T-helper 2 cell (primary cell): ENCODE data around the gene PTPN6.
A peak's percentile ranks its signal among the peaks of the same experiment; 100 is the strongest.

Experiments used
- DNase-seq, 5 experiments: peaks; one replicate each; pipeline versions ENCODE4 v3.0.0 to v3.0.0-alpha.2; 2012 to 2022

Gene PTPN6

GRCh38 chr12:6956021-6956727 is 5.0 kb downstream of the PTPN6 start:
- peak in 2 of 5 experiments; percentile 51 to 57 for DNase-seq

DNA sequence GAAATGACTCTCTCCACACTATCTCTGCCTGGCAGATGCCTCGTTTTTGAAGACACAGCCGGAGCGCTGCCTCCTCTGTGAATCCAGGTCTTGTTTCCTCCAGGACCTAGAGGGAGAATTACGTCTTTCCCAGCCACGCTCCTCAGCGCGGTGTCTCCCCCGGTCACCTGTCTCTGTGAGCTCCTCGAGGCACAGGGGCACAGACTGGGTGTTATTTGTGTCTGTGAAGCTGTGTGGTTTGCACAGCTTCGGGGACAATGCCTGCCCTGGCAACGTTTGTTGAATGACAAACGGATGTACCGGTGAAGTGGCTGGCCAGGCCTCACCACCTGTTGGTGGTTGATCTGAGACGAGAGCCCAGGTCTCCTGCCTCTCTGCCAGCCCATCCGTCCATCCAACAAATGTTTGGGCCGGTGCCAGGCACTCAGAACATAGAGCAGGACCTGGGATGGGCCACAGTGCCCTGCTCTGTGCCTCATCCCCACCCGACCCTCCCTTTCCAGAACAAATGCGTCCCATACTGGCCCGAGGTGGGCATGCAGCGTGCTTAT is 6.1 kb downstream of the PTPN6 start:
- DNase-seq: peak in 2 of 5 experiments; percentile 69 to 77

- DNase-seq: no peak
These were observed 6.8 kb downstream of the PTPN6 start for GRCh38 chr12:6957741-6958608.

GRCh38 chr12:6958609-6959057 is 7.5 kb downstream of the PTPN6 start:
- no peak for DNase-seq

DNA sequence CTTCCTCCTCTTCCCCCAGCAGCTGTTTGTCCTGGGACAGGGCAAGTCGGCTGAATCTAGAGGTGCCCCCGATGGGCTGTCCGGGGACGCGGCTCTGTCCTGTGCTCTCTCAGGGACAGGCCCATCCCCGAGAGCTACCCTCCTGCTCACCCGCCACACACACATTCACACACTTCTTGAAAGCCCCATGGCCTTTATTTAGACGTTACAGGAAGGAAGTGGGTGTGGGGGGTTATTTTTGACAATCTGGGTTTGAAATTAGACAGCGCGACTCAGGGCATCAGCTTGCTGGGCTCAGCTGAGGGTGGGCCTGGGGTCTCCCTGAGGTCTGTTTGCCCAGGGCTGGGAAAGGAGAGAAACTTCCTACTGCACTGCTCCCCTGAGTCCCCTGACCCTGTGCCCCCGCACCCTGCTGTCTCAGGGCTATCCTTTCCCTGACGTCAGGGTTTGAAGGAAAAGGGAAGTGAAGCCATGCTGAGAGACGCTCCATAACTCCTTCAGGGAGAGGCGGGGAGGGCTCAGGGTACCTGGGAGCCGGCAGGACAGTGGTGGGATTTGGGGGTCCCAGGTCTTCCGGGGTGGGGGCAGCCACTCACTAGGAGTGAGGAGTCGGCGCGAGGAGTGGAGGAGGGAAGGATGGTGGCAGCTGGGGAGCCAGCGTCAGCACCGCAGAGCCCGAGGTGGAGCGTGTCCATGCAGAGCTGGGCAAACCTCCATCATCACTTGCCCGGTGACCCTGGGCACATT is 8.1 kb downstream of the PTPN6 start:
- peak; percentile 40 to 92 (median 67) for DNase-seq

DNA sequence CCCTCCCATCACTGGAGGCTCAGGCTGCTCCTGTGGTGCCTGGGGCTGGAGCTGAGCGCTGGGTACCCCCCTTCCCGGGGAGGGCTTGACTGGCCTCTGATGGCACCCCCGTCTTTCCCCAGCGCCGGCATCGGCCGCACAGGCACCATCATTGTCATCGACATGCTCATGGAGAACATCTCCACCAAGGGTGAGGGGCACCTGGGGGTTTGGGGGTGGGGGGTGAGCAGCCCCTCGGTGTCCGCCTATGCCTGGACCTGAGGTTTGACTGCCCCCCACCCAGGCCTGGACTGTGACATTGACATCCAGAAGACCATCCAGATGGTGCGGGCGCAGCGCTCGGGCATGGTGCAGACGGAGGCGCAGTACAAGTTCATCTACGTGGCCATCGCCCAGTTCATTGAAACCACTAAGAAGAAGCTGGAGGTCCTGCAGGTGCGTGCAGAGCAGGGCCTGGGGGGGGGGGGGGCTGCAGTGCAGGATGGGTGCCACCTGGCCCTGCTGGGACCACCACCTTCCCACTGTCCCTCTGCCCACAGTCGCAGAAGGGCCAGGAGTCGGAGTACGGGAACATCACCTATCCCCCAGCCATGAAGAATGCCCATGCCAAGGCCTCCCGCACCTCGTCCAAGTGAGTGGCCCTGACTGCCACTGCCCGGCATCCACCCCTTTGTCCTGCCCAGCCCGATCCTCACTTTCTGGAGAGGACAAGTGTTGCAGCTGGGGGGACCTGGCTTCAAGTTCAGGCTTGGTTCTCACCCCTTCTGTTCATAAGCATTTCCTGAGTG is 8.8 kb downstream of the PTPN6 start:
- no peak for DNase-seq

DNA sequence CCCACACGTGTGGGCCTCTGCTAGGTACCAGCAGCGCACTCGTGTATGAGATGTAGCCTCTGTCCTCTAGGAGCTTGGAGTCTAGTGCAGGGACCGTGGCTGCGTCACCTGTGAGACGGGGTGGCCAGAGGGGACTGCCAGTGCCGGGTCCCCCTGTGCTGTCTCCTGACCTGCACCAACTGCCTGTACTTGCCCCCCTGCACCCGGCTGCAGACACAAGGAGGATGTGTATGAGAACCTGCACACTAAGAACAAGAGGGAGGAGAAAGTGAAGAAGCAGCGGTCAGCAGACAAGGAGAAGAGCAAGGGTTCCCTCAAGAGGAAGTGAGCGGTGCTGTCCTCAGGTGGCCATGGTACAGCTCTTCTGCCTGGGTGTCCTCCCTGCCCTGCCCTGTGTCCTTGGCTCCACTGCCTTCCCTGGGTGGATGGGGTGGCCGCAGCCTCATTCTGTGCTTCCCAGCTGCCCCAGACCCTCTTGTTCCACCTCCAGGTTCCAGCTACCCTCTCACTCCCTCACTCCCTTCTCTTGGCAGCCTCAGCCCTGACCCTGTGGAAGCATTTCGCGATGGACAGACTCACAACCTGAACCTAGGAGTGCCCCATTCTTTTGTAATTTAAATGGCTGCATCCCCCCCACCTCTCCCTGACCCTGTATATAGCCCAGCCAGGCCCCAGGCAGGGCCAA is 9.6 kb downstream of the PTPN6 start:
- peak in 1 of 5 experiments; percentile 89 for DNase-seq

DNA sequence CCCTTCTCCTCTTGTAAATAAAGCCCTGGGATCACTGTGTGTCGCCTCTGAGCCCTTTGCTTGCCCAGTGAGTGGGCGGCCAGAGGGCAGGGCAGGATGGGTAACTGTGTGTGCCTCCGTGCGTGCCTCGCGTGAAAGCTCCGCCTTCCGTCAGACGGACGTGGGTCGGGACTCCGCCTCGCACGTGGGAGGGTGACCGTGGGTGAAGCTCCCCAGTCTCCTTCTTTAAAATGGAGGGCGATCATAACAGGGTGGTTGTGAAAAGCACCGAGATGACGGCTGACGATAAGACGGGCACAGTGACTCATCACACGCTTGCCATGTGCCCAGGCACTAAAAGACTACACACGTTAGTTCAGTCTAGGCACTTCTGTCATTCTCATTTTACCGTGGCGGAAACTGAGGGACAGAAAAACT is 10.1 kb downstream of the PTPN6 start:
- peak; percentile 74 to 97 (median 91) for DNase-seq

DNA sequence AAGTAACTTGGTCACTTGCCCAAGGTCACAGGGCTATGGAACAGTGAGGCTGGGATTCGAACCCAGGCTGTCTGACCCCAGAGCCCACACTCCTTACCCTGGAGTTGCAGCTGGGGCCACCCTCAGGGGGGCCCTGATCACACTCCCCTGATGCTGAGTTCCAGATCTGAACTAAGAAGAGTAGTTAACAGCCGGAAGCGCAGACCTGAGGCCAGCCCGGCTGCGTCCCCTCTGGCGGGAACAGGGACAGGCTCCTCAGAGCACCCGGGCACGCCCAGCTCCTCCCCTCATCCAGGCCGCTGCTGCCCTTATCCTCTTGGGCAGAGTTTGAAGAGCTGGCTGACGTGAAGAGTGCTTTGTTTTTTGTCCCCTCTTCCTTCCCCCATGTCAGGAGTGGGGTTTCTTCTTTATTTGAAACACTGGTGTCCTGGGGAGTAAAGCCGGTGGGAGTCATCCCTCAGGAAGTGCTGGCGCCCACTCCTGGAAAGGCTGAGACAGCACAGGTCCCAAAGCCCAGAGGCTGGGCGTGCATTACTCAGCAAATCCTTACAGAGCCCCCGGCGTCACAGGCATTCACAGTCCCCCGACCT is 10.6 kb downstream of the PTPN6 start:
- peak in 2 of 5 experiments; percentile 39 to 81 for DNase-seq

DNA sequence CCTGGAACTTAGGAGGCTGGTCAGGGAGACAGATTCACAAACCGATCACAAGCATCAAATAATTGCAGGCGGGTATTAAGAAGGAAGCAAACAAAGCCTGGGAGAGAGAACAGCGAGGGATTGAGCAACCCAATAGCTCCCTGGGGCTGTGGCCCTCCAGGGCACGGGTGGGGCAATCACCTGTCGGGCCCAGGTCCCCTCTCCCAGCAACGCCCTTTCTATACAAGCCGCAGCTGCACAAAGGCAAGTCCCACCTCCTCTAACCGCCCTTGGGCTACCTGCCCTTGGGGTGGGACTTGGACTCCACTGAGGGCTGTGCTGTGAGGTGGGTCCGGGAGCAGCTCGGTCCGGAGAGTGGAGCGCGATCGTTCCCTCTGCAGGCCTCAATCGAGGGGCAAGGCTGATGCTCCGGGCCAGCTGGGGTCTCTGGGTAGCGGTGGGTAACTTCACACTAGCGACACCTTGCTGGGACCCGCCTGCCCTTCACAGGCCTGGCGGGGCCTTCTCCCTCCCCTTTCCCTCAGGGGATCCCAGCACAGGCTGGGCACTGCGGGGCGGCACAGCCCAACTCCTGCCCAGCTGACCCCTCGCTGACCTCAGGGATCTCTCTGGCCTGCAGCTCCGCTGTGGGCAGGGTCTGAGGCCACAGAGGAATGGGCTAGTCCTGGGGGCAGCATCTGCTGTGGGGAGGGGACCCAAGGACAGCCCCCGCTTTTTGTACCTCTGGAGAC is 11.3 kb downstream of the PTPN6 start:
- no peak for DNase-seq

DNA sequence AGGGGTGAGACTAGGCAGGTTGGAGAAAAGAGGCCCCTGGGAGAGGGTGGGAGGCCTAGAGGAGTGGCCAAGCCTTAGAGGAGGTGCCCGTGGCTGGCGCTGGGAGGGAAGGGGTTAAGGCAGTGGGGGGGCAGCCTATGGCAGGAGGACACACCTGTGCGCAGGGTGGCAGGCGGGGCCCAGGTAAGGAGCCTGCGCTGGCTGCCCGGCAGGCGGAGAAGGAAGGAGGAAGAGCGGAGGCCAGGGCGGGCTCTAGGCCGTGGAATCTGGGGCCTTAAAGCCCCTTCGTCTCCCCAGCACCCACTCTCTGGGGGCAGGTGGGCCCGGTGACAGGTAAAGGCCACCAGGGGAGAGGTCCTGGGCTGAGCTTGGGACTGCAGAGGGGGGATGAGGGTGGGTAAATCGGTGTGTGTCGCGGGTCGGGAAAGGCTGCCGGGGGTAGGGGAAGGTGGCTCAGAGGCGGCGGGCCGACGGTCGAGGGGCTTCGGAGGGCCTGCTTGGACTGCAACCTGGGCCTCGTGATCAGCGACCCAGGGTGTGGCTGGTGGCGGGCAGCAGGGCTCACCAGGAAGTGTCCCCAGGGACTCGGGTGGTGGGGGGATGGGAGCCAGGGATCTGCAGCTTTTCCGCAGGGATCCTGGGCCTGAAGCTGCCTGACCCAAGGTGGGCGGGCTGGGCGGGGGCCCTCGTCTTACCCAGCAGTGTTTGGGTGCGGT is 12.0 kb downstream of the PTPN6 start:
- DNase-seq: no peak

DNA sequence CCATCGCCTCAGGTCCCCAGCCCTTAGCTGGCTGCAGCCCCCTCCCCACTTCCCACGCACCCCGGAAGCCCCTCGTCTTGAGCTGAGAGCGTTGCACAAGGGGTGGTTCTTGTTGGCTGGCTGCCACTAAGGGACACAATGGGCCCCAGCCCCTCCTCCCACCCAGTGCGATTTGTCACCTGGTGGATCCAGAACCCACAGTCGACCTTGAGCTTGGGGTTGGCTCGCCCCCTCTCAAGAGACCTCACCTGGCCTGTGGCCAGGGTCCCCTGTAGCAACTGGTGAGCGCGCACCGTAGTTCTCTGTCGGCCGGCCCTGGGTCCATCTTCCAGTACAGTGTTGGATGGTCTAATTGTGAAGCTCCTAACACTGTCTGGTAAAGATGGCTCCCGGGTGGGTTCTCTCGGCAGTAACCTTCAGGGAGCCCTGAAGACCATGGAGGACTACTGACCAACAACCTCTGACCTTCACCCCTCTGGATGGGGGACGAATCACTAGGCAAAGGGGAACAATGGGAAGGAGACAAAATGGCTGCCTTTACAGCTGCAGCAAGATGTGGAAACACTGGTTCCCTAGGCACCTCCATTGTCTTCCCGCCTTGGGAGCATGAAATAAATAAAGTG is 12.7 kb downstream of the PTPN6 start:
- no peak for DNase-seq

GRCh38 chr12:6964605-6965025 is 13.5 kb downstream of the PTPN6 start:
- no peak for DNase-seq

DNA sequence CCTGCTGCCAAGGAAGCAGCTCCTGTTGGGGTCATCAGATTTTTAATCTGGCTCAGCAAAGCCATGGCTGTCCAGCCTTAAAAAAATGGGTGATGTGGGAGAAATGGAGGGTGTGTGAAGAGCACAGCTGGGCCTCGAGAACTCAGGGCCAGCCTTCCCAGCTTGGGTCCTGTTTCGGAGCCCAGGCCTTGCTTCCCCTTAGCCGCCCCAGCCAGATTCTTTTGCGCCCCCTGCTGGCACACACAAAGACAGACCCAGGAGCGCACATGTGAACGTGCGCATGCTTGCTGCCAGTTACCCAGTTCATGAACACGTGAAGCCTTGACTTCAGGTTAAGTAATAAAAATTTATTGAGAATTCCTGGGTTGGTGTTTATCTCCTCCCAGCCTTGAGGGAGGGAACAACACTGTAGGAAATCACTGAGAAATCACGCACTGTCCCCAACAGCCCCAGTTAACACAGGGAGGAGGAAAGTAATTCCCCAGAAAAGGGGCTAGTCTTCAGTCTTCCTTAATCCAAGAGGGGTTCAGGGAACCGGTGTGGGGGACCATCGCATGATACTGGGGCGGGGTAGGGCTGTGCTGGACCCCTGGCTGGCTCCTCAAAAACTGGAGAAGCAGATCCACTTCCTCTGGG is 14.0 kb downstream of the PTPN6 start:
- peak; percentile 65 to 89 (median 77) for DNase-seq

GRCh38 chr12:6965714-6966113 is 14.6 kb downstream of the PTPN6 start:
- no peak for DNase-seq

- no peak for DNase-seq
These were observed 15.2 kb downstream of the PTPN6 start for GRCh38 chr12:6966351-6966750.

GRCh38 chr12:6967651-6968100 is 16.5 kb downstream of the PTPN6 start:
- DNase-seq: no peak

GRCh38 chr12:6968426-6968825 is 17.3 kb downstream of the PTPN6 start:
- no peak for DNase-seq
